Astrocyte (in vitro differentiated cells and primary cell): ENCODE measurements around the gene SLC35F4. TPM values are rescaled to one million over a fixed set of nuclear protein-coding genes. Genes with fewer than 3 reads are reported as not detected.
"Not testable (repeated sequence)": the region's sequence is repeated elsewhere in the genome, so short reads cannot be mapped to it uniquely, and the experiment has no call there.

Experiments used
- DNase-seq: peaks from one replicate; pipeline ENCODE4 v3.0.0-alpha.2; 2010; ENCODE audit warnings: low read depth
- FAIRE-seq: peaks from 2 replicates; lab custom pipeline; 2011; peaks lifted over from hg19 to GRCh38; lab: Jason Lieb, UNC
- H2AFZ ChIP-seq: 2 replicates; pipeline ENCODE4 v1.6.0; 2012; ENCODE audit warnings: low read depth, low read length, inconsistent platforms
- H3K27ac ChIP-seq: 2 replicates; pipeline ENCODE4 v1.5.1; 2011; ENCODE audit warnings: low read depth, low read length, inconsistent platforms
- H3K27me3 ChIP-seq: 2 replicates; pipeline ENCODE4 v1.6.0; 2011; ENCODE audit warnings: low read length, inconsistent platforms; ENCODE audit not compliant: insufficient read depth
- H3K36me3 ChIP-seq: 2 replicates; pipeline ENCODE4 v1.5.1; 2011; ENCODE audit warnings: low read length, inconsistent platforms; ENCODE audit not compliant: insufficient read depth
- H3K4me1 ChIP-seq: 2 replicates; pipeline ENCODE4 v1.5.1; 2011; ENCODE audit warnings: low read length, inconsistent platforms; ENCODE audit not compliant: insufficient read depth
- H3K4me2 ChIP-seq: 2 replicates; pipeline ENCODE4 v1.6.0; 2012; ENCODE audit warnings: low read length, inconsistent platforms
- H3K4me3 ChIP-seq: 2 replicates; pipeline ENCODE4 v1.5.1; 2011; ENCODE audit warnings: low read depth, mild to moderate bottlenecking, low read length, inconsistent platforms; ENCODE audit not compliant: insufficient read depth
- H3K79me2 ChIP-seq: 2 replicates; pipeline ENCODE4 v1.6.0; 2012; ENCODE audit warnings: mild to moderate bottlenecking, low read length, inconsistent platforms; ENCODE audit not compliant: insufficient read depth
- H3K9ac ChIP-seq: 2 replicates; pipeline ENCODE4 v1.6.0; 2012; ENCODE audit warnings: mild to moderate bottlenecking, low read length, inconsistent platforms
- H3K9me3 ChIP-seq: 2 replicates; pipeline ENCODE4 v1.5.1; 2012; ENCODE audit warnings: low read depth, mild to moderate bottlenecking, low read length, inconsistent platforms; ENCODE audit not compliant: insufficient read depth
- H4K20me1 ChIP-seq: 2 replicates; pipeline ENCODE4 v1.6.0; 2012; ENCODE audit warnings: low read length, inconsistent platforms; ENCODE audit not compliant: insufficient read depth
- H3K27ac Mint-ChIP-seq: one replicate; pipeline ENCODE4 v1.8.0; 2021; ENCODE audit warnings: mild to moderate bottlenecking, mixed read lengths; ENCODE audit not compliant: unreplicated experiment
- H3K27me3 Mint-ChIP-seq: one replicate; pipeline ENCODE4 v1.8.0; 2021; ENCODE audit warnings: low read depth, mixed read lengths; ENCODE audit not compliant: unreplicated experiment
- H3K36me3 Mint-ChIP-seq: one replicate; pipeline ENCODE4 v1.8.0; 2021; ENCODE audit warnings: low read depth, mixed read lengths; ENCODE audit not compliant: unreplicated experiment
- H3K4me1 Mint-ChIP-seq: one replicate; pipeline ENCODE4 v1.8.0; 2021; ENCODE audit warnings: low read depth, mixed read lengths; ENCODE audit not compliant: unreplicated experiment
- H3K4me3 Mint-ChIP-seq: one replicate; pipeline ENCODE4 v1.8.0; 2021; ENCODE audit warnings: mild to moderate bottlenecking, moderate library complexity, mixed read lengths; ENCODE audit not compliant: unreplicated experiment
- H3K9me3 Mint-ChIP-seq: one replicate; pipeline ENCODE4 v1.8.0; 2021; ENCODE audit warnings: mild to moderate bottlenecking, mixed read lengths; ENCODE audit not compliant: unreplicated experiment
- EZH2 ChIP-seq: IDR thresholded peaks from 2 replicates; pipeline ENCODE4 v1.6.1; 2012; ENCODE audit warnings: mild to moderate bottlenecking, low read length, inconsistent platforms; ENCODE audit not compliant: insufficient read depth
- total RNA-seq: library from RNA; stranded (reverse); gene quantifications from 2 replicates; pipeline ENCODE4 v1.2.1, GENCODE V29; 2021
- TF ChIP-seq, protein P1 (sequence below): IDR thresholded peaks from 2 replicates; pipeline ENCODE4 v1.5.1; 2011; ENCODE audit warnings: low read depth, mild to moderate bottlenecking, inconsistent platforms, low read length, moderate library complexity; ENCODE audit not compliant: insufficient read depth

SLC35F4 gene
- total RNA-seq, 1 donor from 2014 or later: not detected

DNA sequence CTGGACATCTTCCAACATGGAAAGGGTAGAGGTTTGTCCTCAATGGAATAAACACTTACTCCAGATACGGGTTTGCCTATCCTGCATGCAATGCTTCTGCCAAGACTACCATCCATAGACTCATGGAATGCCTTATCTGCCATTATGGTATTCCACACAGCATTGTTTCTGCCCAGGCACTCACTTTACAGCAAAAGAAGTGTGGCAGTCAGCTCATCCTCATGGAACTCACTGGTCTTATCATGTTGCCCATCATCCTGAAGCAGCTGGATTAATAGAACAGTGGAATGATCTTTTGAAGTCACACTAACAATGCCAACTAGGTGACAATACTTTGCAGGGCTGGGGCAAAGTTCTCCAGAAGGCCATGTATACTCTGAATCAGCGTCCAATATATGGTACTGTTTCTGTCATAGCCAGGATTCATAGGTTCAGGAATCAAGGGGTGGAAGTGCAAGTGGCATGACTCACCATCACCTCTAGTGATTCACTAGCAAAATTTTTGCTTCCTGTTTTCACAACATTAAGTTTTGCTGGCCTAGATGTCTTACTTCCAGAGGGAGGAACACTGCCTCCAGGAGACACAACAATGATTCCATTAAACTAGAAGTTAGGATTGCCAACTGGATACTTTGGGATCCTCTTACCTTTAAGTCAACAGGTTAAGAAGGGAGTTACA, 140.4 kb downstream of the SLC35F4 start:
- no peak overlapping the region for H3K4me3 ChIP-seq
- H3K27me3 ChIP-seq: no peaks in the 10 kb centered on the region
- DNase-seq (peak; percentile 67), FAIRE-seq (peak; percentile 79)
- Mint-ChIP-seq H3K4me3 (peak overlapping the region; percentile 10), H3K9me3 (no peaks in the 10 kb centered on the region), H3K4me1 (peaks cover 8% of the 10 kb centered on the region), H3K27me3 (no peaks in the 10 kb centered on the region), H3K27ac (no peak overlapping the region), H3K36me3 (no peaks in the 10 kb centered on the region)
- H4K20me1 ChIP-seq: no peaks in the 10 kb centered on the region
- H3K4me2 ChIP-seq: peak overlapping the region; percentile 16
- H3K79me2 ChIP-seq: no peaks in the 10 kb centered on the region
- H3K9ac ChIP-seq: no peak overlapping the region
- H2AFZ ChIP-seq: no peak overlapping the region
- TF ChIP-seq, protein P1, sequence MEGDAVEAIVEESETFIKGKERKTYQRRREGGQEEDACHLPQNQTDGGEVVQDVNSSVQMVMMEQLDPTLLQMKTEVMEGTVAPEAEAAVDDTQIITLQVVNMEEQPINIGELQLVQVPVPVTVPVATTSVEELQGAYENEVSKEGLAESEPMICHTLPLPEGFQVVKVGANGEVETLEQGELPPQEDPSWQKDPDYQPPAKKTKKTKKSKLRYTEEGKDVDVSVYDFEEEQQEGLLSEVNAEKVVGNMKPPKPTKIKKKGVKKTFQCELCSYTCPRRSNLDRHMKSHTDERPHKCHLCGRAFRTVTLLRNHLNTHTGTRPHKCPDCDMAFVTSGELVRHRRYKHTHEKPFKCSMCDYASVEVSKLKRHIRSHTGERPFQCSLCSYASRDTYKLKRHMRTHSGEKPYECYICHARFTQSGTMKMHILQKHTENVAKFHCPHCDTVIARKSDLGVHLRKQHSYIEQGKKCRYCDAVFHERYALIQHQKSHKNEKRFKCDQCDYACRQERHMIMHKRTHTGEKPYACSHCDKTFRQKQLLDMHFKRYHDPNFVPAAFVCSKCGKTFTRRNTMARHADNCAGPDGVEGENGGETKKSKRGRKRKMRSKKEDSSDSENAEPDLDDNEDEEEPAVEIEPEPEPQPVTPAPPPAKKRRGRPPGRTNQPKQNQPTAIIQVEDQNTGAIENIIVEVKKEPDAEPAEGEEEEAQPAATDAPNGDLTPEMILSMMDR: no peak
- no peak for TF ChIP-seq EZH2
- H3K27ac ChIP-seq: no peak overlapping the region
- no peaks in the 10 kb centered on the region for H3K36me3 ChIP-seq
- H3K9me3 ChIP-seq: no peaks in the 10 kb centered on the region
- H3K4me1 ChIP-seq: peaks cover 7% of the 10 kb centered on the region

DNA sequence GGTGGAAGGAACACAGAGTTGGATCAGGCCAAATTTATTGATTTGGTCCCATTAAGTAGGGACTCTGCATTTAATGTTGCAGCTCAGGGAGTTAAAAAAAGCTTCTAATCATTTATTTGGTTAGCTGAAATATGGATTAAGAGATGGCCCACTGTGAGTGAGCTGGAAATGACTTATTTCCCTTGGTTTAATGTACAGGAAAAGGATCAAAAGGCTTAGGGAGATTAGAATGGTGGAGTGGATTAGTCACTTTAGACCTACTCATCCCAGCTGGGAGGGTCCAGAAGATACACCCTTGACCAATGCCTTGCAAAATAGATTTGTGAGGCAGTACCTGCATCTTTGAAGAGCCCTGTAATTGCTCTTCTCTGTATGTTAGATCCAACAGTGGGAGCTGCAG, 143.8 kb downstream of the SLC35F4 start:
- H3K4me3 ChIP-seq, H3K9me3 ChIP-seq, FAIRE-seq, H3K79me2 ChIP-seq, H3K4me3 Mint-ChIP-seq, H3K9ac ChIP-seq, H3K27ac ChIP-seq, H3K36me3 ChIP-seq, H3K4me1 ChIP-seq, H3K36me3 Mint-ChIP-seq, H3K27ac Mint-ChIP-seq, H3K9me3 Mint-ChIP-seq, H3K27me3 Mint-ChIP-seq, H3K4me2 ChIP-seq, H2AFZ ChIP-seq, DNase-seq, H3K27me3 ChIP-seq, H4K20me1 ChIP-seq, H3K4me1 Mint-ChIP-seq: not testable (repeated sequence)

GRCh38 chr14:57714487-57714931, 151.4 kb downstream of the SLC35F4 start:
- Mint-ChIP-seq H3K9me3 (peaks cover 7% of the 10 kb centered on the region), H3K4me3 (no peak overlapping the region), H3K36me3 (no peaks in the 10 kb centered on the region), H3K27me3 (no peaks in the 10 kb centered on the region), H3K27ac (no peak overlapping the region), H3K4me1 (no peaks in the 10 kb centered on the region)
- Histone ChIP-seq H2AFZ (no peak overlapping the region), H3K4me1 (no peaks in the 10 kb centered on the region), H3K9me3 (no peaks in the 10 kb centered on the region), H3K4me2 (no peak overlapping the region), H3K27me3 (no peaks in the 10 kb centered on the region), H4K20me1 (no peaks in the 10 kb centered on the region), H3K79me2 (no peaks in the 10 kb centered on the region), H3K4me3 (no peak overlapping the region), H3K9ac (no peak overlapping the region), H3K36me3 (no peaks in the 10 kb centered on the region), H3K27ac (no peak overlapping the region)
- TF ChIP-seq, protein P1: no peak
- no peak for TF ChIP-seq EZH2
- FAIRE-seq (no peak), DNase-seq (no peak)
